ENCODE data around the gene POF1B. TPM values are rescaled to one million over a fixed set of nuclear protein-coding genes. Genes with fewer than 3 reads are reported as not detected.

The POF1B gene
- total and polyA plus RNA-seq, 2 of the 4 experiments (the other 2 are of a cell fraction), result not detected

- H2AK9ac ChIP-seq (replicated peaks; ENCODE audit: low read depth, low read length, poor library complexity), result no peak overlapping the region
- H3K4me1 ChIP-seq (ENCODE audit: control insufficient read depth, insufficient read depth, low read length), result no peaks in the 10 kb centered on the region
- no peak overlapping the region for H2BK5ac ChIP-seq (ENCODE audit: low read depth, low read length, poor library complexity, severe bottlenecking)
- no peaks in the 10 kb centered on the region for H3K27me3 ChIP-seq (ENCODE audit: control insufficient read depth, insufficient read depth, low read length)
- no TSS peak for BruUV-seq (replicated peaks)
- H2AK5ac ChIP-seq (ENCODE audit: low read depth, low read length), result no peak overlapping the region
- no peak overlapping the region for H3K56ac ChIP-seq (ENCODE audit: extremely low read depth, insufficient read depth, low read length)
- H4K91ac ChIP-seq (ENCODE audit: insufficient read depth, low read depth, low read length), result no peak overlapping the region
- TF ChIP-seq BHLHE40 (IDR thresholded peaks at IDR 0.05; ENCODE audit: low read depth, low read length), result no peak
- no peak for TF ChIP-seq POLR2A (IDR thresholded peaks at IDR 0.05; ENCODE audit: low read depth, low read length)
- no peak for TF ChIP-seq CHD1 (IDR thresholded peaks at IDR 0.05; ENCODE audit: low read depth, low read length)
- no peak for TF ChIP-seq MAZ (IDR thresholded peaks at IDR 0.05; ENCODE audit: borderline replicate concordance, low read depth, low read length)
- TF ChIP-seq SMC3 (IDR thresholded peaks at IDR 0.05; ENCODE audit: low read depth, low read length), result no peak
- TF ChIP-seq ELK1 (IDR thresholded peaks at IDR 0.05; ENCODE audit: borderline replicate concordance, low read depth, low read length), result no peak
- TF ChIP-seq FOS (IDR thresholded peaks at IDR 0.05; ENCODE audit: low read depth, low read length), result no peak
- TF ChIP-seq RFX5 (IDR thresholded peaks at IDR 0.05; ENCODE audit: low read depth, low read length), result no peak
- no peak for TF ChIP-seq NFE2L2 (IDR thresholded peaks at IDR 0.05; ENCODE audit: low read depth, low read length)
- no peak for TF ChIP-seq CTCF (conservative IDR thresholded peaks at IDR 0.05; ENCODE audit: low read depth, low read length)
- TF ChIP-seq RAD21 (IDR thresholded peaks at IDR 0.05; ENCODE audit: low read length), result no peak
- TF ChIP-seq USF2 (IDR thresholded peaks at IDR 0.05; ENCODE audit: low read depth, low read length), result no peak
- TF ChIP-seq MAFK (IDR thresholded peaks at IDR 0.05; ENCODE audit: low read depth, low read length), result no peak
- TF ChIP-seq RCOR1 (IDR thresholded peaks at IDR 0.05; ENCODE audit: insufficient replicate concordance, low read length), result no peak
- no peak overlapping the region for H3K4me3 ChIP-seq (ENCODE audit: insufficient read depth, low read depth, low read length)
- CTCF ChIA-PET, result no interaction called here
- ATAC-seq (ENCODE audit: low read depth) (no peak), DNase-seq (no peak)
- intact Hi-C loops (cut with micrococcal nuclease), result no loop called here
- no peaks in the 10 kb centered on the region for H3K36me3 ChIP-seq (ENCODE audit: control insufficient read depth, insufficient read depth, low read length)
- POLR2A ChIA-PET (ENCODE audit: unreplicated experiment), result no interaction called here
- WGBS, 2 experiments (ENCODE audit: extremely low coverage in 2 of 2, insufficient read length in 1 of 2), result no CpG with 5 or more reads among the region's 2 CpGs
- no peaks in the 10 kb centered on the region for H3K9me3 ChIP-seq (ENCODE audit: control insufficient read depth, insufficient read depth, low read length)
- in situ Hi-C loops (cut with MboI; ENCODE audit: low sequenced_read_pairs), result no loop called here
- H3K18ac ChIP-seq (ENCODE audit: low read depth, low read length), result no peak overlapping the region
- H2BK15ac ChIP-seq (ENCODE audit: low read depth, low read length), result no peak overlapping the region
- H3K9ac ChIP-seq (ENCODE audit: low read depth, low read length), result no peak overlapping the region
- no peak overlapping the region for H3K27ac ChIP-seq (ENCODE audit: insufficient read depth, low read length)
- H3K9me1 ChIP-seq (ENCODE audit: insufficient read depth, low read length), result no peaks in the 10 kb centered on the region
- no peak overlapping the region for H2BK120ac ChIP-seq (ENCODE audit: low read depth, low read length)
- no peak overlapping the region for H3K4ac ChIP-seq (ENCODE audit: low read depth, low read length)
- no peak overlapping the region for H3K14ac ChIP-seq (replicated peaks; ENCODE audit: low read depth, low read length)
- dilution Hi-C loops (cut with HindIII; ENCODE audit: low sequenced_read_pairs, unreplicated experiment), result no loop called here
- no peaks in the 10 kb centered on the region for H3K79me1 ChIP-seq (ENCODE audit: low read depth in 1 of 2, low read length in 2 of 2)
- no peaks in the 10 kb centered on the region for H4K20me1 ChIP-seq (ENCODE audit: insufficient read depth, low read length)
- H4K5ac ChIP-seq (ENCODE audit: low read depth, low read length), result no peak overlapping the region
- no peak overlapping the region for H2BK20ac ChIP-seq (ENCODE audit: low read depth, low read length)
- H3K23ac ChIP-seq (ENCODE audit: low read depth, low read length), result no peak overlapping the region
- no peak overlapping the region for H3K4me2 ChIP-seq (ENCODE audit: low read depth, low read length)
- H4K8ac ChIP-seq (ENCODE audit: low read depth in 2 of 2, low read length in 2 of 2), result no peak overlapping the region
- H2AFZ ChIP-seq (replicated peaks; ENCODE audit: low read length, poor library complexity), result no peak overlapping the region
Measured at GRCh38 chrX:85309717-85310116, 69.7 kb downstream of the POF1B start.
